Esophagus muscularis mucosa (tissue), 4 donors: ENCODE measurements around the gene PPP3CA. TPM values are rescaled to one million over a fixed set of nuclear protein-coding genes. Genes with fewer than 3 reads are reported as not detected.

Experiments
- DNase-seq: peaks from one replicate; pipeline ENCODE4 v3.0.0-alpha.2; 2017; ENCODE audit errors: extremely low spot score
- H3K27ac ChIP-seq, 4 donors: fragments of 200-600 bp; sonication (generic); replicated peaks in 1 of 4; 1 replicate in 3 of 4; 2 replicates in 1 of 4; pipeline ENCODE4 v1.5.1; 2016 to 2019; ENCODE audit warnings: mild to moderate bottlenecking in 1 of 4
- H3K27me3 ChIP-seq, 4 donors: fragments of 200-600 bp; sonication (generic); one replicate each; pipeline versions ENCODE4 v1.5.1 to v1.6.0; 2016 to 2019
- H3K36me3 ChIP-seq, 4 donors: fragments of 200-600 bp; sonication (generic); one replicate each; pipeline ENCODE4 v1.5.1; 2016 to 2019
- H3K4me1 ChIP-seq, 4 donors: fragments of 200-600 bp; sonication (generic); one replicate each; pipeline ENCODE4 v1.5.1; 2016 to 2019
- H3K4me3 ChIP-seq, 4 donors: fragments of 200-600 bp; sonication (generic); 1 replicate in 2 of 4; 2 replicates in 2 of 4; pipeline ENCODE4 v1.5.1; 2016 to 2019; ENCODE audit warnings: mild to moderate bottlenecking in 4 of 4, moderate library complexity in 1 of 4
- H3K9me3 ChIP-seq, 4 donors: fragments of 200-600 bp; sonication (generic); 1 replicate in 3 of 4; 2 replicates in 1 of 4; pipeline ENCODE4 v1.5.1; 2016 to 2019
- CTCF ChIP-seq, 3 experiments: fragments of 200-600 bp in 2 of 3; fragments of 450-650 bp in 1 of 3; sonication (generic) in 2 of 3; IDR thresholded peaks; one replicate each; pipeline ENCODE4 v1.5.1; 2017 to 2019; ENCODE audit warnings: antibody characterized with exemption in 3 of 3, mild to moderate bottlenecking in 2 of 3, moderate library complexity in 1 of 3
- EP300 ChIP-seq: sonication (generic); formaldehyde crosslinking; IDR thresholded peaks from one replicate; pipeline ENCODE4 v1.6.1; 2017; ENCODE audit warnings: antibody characterized with exemption
- POLR2A ChIP-seq: fragments of 450-650 bp; IDR thresholded peaks from one replicate; pipeline ENCODE4 v1.6.1; 2017; ENCODE audit warnings: antibody characterized with exemption, moderate library complexity, mild to moderate bottlenecking, low read depth
- POLR2AphosphoS5 ChIP-seq, 2 donors: sonication (generic); formaldehyde crosslinking; IDR thresholded peaks; one replicate each; pipeline ENCODE4 v1.6.1; 2017; ENCODE audit warnings: antibody characterized with exemption in 2 of 2
- WGBS: methylation state at CpG from one replicate; pipeline ENCODE4 v1.1.5; 2018; 5-methylcytosine and 5-hydroxymethylcytosine counted together
- intact Hi-C: fragments of 100-400 bp; cut with DNase I; formaldehyde crosslinking; loops from one replicate; pipeline ENCODE4 v1.15.1; 2023
- total RNA-seq, 4 donors: library from RNA; depleted of rRNA; stranded (reverse); fragments of >200 nt; gene quantifications; one replicate each; pipeline versions ENCODE4 v1.1.0 to v1.2.1, GENCODE V29; 2016

PPP3CA gene
- total RNA-seq, 4 donors from 2014 or later = 21.3 to 31.6 (median 23.3) TPM

DNA sequence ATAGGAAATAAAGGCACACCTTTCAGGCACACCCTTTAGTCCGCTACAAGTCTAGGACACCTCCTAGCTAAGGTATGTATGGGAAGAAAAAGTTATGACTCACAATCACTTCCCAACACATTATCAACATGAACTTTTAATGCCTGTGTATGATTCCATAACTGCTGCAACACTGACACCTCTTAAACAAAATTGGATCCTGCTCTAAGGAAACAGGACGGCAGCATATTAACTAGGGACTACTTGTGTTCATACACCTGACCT is 2.4 kb upstream of the PPP3CA start:
- H3K4me3 ChIP-seq = no peak overlapping the region
- intact Hi-C loops = loop anchor here (5.0 to 10.0 kb wide), 2 partner anchors 122 to 155 kb away; no protein-coding TSS in a partner anchor
- no peaks in the 10 kb centered on the region for H3K27me3 ChIP-seq
- H3K27ac ChIP-seq = peak overlapping the region in 1 of 4 donors; percentile 98
- no peak for DNase-seq
- H3K9me3 ChIP-seq = no peaks in the 10 kb centered on the region
- H3K36me3 ChIP-seq = no peaks in the 10 kb centered on the region
- TF ChIP-seq EP300 = no peak
- no peak for TF ChIP-seq POLR2A
- TF ChIP-seq POLR2AphosphoS5 (IDR thresholded peaks at IDR 0.05) = no peak
- no peak for TF ChIP-seq CTCF (IDR thresholded peaks at IDR 0.05)
- WGBS = 88% methylated on average over 2 of the region's 2 CpGs
- peaks cover 18 to 25% (median 22%) of the 10 kb centered on the region in 4 donors for H3K4me1 ChIP-seq

DNA sequence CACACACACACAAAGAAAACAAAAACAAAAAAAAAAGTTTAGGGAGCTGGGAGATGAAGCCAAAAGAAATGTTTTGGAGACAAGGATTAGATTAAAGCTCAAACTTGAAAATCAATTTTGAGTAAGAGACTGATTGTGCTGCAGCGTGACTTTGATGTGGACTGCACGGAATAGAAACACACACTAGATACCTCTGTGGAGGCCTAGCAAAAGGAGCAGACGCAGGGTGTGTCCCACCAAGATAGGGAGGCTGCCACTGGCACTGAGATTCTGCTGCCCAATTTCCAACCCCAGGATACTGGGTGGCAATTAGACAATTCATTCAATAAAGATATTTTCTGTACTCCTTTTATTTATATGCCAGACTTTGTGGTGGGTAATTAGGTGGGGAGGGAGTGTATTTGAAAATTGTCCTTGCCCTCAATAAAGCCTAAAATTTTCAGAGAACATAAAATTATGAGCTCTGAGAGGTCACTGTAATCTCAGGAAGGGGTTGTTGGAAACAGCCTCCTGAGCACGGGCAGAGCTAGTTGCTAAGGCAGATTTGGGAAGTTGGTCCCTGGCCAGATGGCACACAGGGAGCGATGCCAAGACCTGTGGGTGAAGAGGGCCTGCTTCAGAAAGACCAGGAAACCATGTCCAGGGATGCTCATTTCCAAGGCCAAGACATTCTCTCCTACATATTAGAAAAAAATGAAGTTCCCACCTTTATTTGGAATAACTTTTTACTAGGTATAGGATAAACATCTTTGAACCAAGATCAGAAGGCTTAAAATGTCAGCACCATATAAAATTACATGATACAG is 1.9 kb upstream of the PPP3CA start:
- no peak for DNase-seq
- H3K9me3 ChIP-seq = no peaks in the 10 kb centered on the region
- peak overlapping the region; percentile 95 to 98 (median 96) for H3K27ac ChIP-seq
- no peaks in the 10 kb centered on the region for H3K36me3 ChIP-seq
- H3K4me3 ChIP-seq = peak overlapping the region in 3 of 4 donors; percentile 84 to 93 (median 87)
- TF ChIP-seq EP300 (no peak), POLR2A (no peak), POLR2AphosphoS5 (IDR thresholded peaks at IDR 0.05) (no peak), CTCF (IDR thresholded peaks at IDR 0.05) (no peak)
- 62% methylated on average over 5 of the region's 5 CpGs for WGBS
- intact Hi-C loops = loop anchor here (5.0 to 10.0 kb wide), 2 partner anchors 122 to 154 kb away; no protein-coding TSS in a partner anchor
- peaks cover 18 to 30% (median 28%) of the 10 kb centered on the region in 4 donors for H3K4me1 ChIP-seq
- no peaks in the 10 kb centered on the region for H3K27me3 ChIP-seq

DNA sequence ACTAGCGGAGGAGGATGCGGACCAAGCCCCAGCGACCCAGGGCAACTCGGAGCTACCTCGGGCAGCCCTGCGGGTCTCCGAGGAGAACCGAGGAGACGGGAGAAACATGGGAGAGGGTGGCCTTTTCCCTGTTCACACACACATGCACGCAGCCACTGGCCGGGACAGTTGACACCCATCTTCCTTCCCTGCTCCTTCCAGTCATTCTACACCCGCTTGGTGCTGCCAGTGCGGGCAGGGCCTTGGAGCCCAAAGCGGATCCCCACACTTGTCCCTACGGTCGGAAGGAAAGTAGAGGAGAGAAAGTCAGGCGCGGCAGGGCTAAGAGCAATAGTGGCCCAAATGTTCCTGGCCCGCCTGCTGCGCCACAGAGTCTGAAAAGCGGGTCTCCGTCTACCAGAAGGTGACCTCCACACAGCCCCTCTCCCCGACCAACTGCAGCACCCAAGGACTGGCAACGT is 1.1 kb upstream of the PPP3CA start:
- DNase-seq = no peak
- Histone ChIP-seq H3K4me1 (peaks cover 18 to 38% (median 36%) of the 10 kb centered on the region in 4 donors), H3K27me3 (no peaks in the 10 kb centered on the region), H3K27ac (peak overlapping the region; percentile 95 to 98 (median 96)), H3K36me3 (no peaks in the 10 kb centered on the region), H3K4me3 (peak overlapping the region; percentile 84 to 98 (median 90)), H3K9me3 (no peaks in the 10 kb centered on the region)
- WGBS = 13% methylated on average over 20 of the region's 24 CpGs
- TF ChIP-seq POLR2AphosphoS5 (IDR thresholded peaks at IDR 0.05) (no peak), CTCF (IDR thresholded peaks at IDR 0.05) (no peak)
- intact Hi-C loops = loop anchor here (5.0 to 10.0 kb wide), 2 partner anchors 121 to 154 kb away; no protein-coding TSS in a partner anchor

- intact Hi-C loops = loop anchor here (5.0 to 10.0 kb wide), 2 partner anchors 120 to 153 kb away; no protein-coding TSS in a partner anchor
- peak; percentile 100 for DNase-seq
- peak overlapping the region; percentile 84 to 98 (median 90) for H3K4me3 ChIP-seq
- TF ChIP-seq POLR2AphosphoS5 (IDR thresholded peaks at IDR 0.05) = peak; percentile 90 to 94
- no peak for TF ChIP-seq EP300
- TF ChIP-seq POLR2A = peak; percentile 32
- 1% methylated on average over 64 of the region's 71 CpGs for WGBS
- H3K4me1 ChIP-seq = peaks cover 18 to 44% (median 42%) of the 10 kb centered on the region in 4 donors
- H3K27ac ChIP-seq = peak overlapping the region; percentile 95 to 98 (median 96)
- no peaks in the 10 kb centered on the region for H3K27me3 ChIP-seq
- no peaks in the 10 kb centered on the region for H3K36me3 ChIP-seq
- H3K9me3 ChIP-seq = no peaks in the 10 kb centered on the region
Observed at GRCh38 chr4:101347557-101348366, 436 bp upstream of the PPP3CA start.
